HG03460 (cell line): ENCODE results near the gene HNRNPM.
"Not testable (repeated sequence)": the region's sequence is repeated elsewhere in the genome, so short reads cannot be mapped to it uniquely, and the experiment has no call there.

Source experiments
- ATAC-seq: cut with Tn5 transposase; IDR thresholded peaks from one replicate; pipeline ENCODE4 v1.9.1; 2021; ENCODE audit not compliant: unreplicated experiment

The HNRNPM gene

GRCh38 chr19:8511573-8512101 lies 66.9 kb downstream of the HNRNPM start:
- no peak for ATAC-seq

GRCh38 chr19:8512115-8512967 lies 67.6 kb downstream of the HNRNPM start:
- no peak for ATAC-seq

- no peak for ATAC-seq
Measured at GRCh38 chr19:8513036-8513686, 68.4 kb downstream of the HNRNPM start.

GRCh38 chr19:8513687-8514504 lies 69.1 kb downstream of the HNRNPM start, which contains the start of gene ZNF414:
Gene ZNF414, minus strand, starts transcription at chr19:8514167. Its CDS starts 121 bp downstream, at chr19:8514046.
- ATAC-seq = peak; percentile 83

- not testable (repeated sequence) for ATAC-seq
Measured at GRCh38 chr19:8514505-8515009, 69.8 kb downstream of the HNRNPM start.

GRCh38 chr19:8515317-8515716 lies 70.5 kb downstream of the HNRNPM start:
- ATAC-seq = no peak

- ATAC-seq = no peak
Measured at GRCh38 chr19:8517551-8518442, 73.0 kb downstream of the HNRNPM start.

GRCh38 chr19:8518536-8518935 lies 73.8 kb downstream of the HNRNPM start:
- no peak for ATAC-seq

- no peak for ATAC-seq
Measured at GRCh38 chr19:8519388-8519787, 74.6 kb downstream of the HNRNPM start.

- no peak for ATAC-seq
Measured at GRCh38 chr19:8525401-8525684, 80.6 kb downstream of the HNRNPM start.

GRCh38 chr19:8526345-8527091 lies 81.7 kb downstream of the HNRNPM start:
- no peak for ATAC-seq

- ATAC-seq = no peak
Measured at GRCh38 chr19:8528500-8528899, 83.7 kb downstream of the HNRNPM start.

- no peak for ATAC-seq
Measured at GRCh38 chr19:8529369-8530006, 84.7 kb downstream of the HNRNPM start.

- ATAC-seq = no peak
Measured at GRCh38 chr19:8530061-8530679, 85.4 kb downstream of the HNRNPM start.

- ATAC-seq = no peak
Measured at GRCh38 chr19:8531470-8531869, 86.7 kb downstream of the HNRNPM start.

- no peak for ATAC-seq
Measured at GRCh38 chr19:8532225-8532624, 87.5 kb downstream of the HNRNPM start.

GRCh38 chr19:8536282-8536681 lies 91.5 kb downstream of the HNRNPM start:
- ATAC-seq = no peak

GRCh38 chr19:8537099-8537498 lies 92.3 kb downstream of the HNRNPM start:
- ATAC-seq = no peak
